Left kidney (tissue), 8 donors: ENCODE results near the gene TNFAIP8. TPM values are rescaled to one million over a fixed set of nuclear protein-coding genes. Genes with fewer than 3 reads are reported as not detected.
A peak's percentile ranks its signal among the peaks of the same experiment; 100 is the strongest.

Source experiments
- DNase-seq: peaks from one replicate; pipeline ENCODE4 v3.0.0-alpha.2; 2013
- long read RNA-seq, 8 donors: transcript quantifications; one replicate each; lab custom pipeline, GENCODE V29; 2026
- polyA plus RNA-seq: library from polyadenylated mRNA; unstranded; fragments of 120-200 nt; gene quantifications from one replicate; pipeline ENCODE4 v1.2.1, GENCODE V29; 2013; ENCODE audit not compliant: insufficient read length

The TNFAIP8 gene
- polyA plus RNA-seq = 25.5 TPM
- long read RNA-seq, donor 1, full-length matches to known transcripts = 10 of 24 reads
- long read RNA-seq, donor 1, partial matches to known transcripts = 14 of 24 reads
- long read RNA-seq, donor 1, other reads (novel, unspliced or antisense) = 0 of 24 reads
- long read RNA-seq, donor 2, full-length matches to known transcripts = 15 of 15 reads
- long read RNA-seq, donor 2, partial matches to known transcripts = 0 of 15 reads
- long read RNA-seq, donor 2, other reads (novel, unspliced or antisense) = 0 of 15 reads
- long read RNA-seq, donor 3, full-length matches to known transcripts = 6 of 17 reads
- long read RNA-seq, donor 3, partial matches to known transcripts = 11 of 17 reads
- long read RNA-seq, donor 3, other reads (novel, unspliced or antisense) = 0 of 17 reads
- long read RNA-seq, donor 4 = 0 reads
- long read RNA-seq, donor 5, full-length matches to known transcripts = 14 of 27 reads
- long read RNA-seq, donor 5, partial matches to known transcripts = 13 of 27 reads
- long read RNA-seq, donor 5, other reads (novel, unspliced or antisense) = 0 of 27 reads
- long read RNA-seq, donor 6, full-length matches to known transcripts = 9 of 9 reads
- long read RNA-seq, donor 6, partial matches to known transcripts = 0 of 9 reads
- long read RNA-seq, donor 6, other reads (novel, unspliced or antisense) = 0 of 9 reads
- long read RNA-seq, donor 7, full-length matches to known transcripts = 22 of 35 reads
- long read RNA-seq, donor 7, partial matches to known transcripts = 13 of 35 reads
- long read RNA-seq, donor 7, other reads (novel, unspliced or antisense) = 0 of 35 reads
- long read RNA-seq, donor 8, full-length matches to known transcripts = 7 of 7 reads
- long read RNA-seq, donor 8, partial matches to known transcripts = 0 of 7 reads
- long read RNA-seq, donor 8, other reads (novel, unspliced or antisense) = 0 of 7 reads

DNA sequence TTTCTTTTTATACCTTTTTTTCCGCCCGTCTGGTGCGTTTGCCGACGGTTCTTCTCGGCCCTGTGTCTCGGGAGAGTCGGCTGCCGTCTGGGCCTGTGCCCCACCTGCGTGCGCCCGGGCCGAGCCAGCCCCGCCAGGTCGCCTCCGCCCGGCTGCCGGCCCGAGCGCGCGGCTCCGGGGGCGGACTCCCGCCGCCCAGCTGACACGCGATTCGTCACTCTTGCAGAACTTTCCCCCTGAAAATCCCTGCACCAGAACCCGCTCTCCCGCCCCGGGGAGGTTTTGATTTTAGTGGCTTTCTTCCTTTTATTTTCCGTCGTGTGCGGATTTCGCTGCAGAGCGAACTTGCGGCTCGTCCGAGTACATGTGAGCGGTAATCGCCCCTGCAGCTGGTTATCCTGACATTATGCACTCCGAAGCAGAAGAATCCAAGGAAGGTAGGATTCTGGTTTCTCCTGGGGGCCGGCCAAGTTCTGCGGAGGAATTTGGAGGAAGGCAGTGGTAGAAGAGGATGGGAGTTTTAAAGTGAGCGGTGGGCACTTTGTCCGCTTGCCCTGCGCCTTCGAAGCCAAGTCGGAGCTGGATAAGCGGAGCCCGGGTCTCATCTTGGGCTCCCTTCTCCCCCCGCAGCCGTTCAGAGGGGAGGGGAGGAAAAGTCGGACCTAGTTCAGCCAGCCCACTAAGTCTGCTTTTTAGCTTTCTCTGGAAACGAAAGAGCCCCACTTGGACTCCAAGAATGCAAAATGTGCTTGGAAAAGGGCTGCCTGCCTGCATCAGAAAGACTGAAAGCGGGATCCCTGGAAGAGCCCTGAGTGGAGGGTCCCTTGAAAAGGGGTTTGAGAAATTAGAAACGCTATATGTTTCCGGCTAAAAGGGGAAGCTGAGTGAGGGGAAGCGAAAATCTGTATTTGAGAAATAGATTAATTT, at the start of gene TNFAIP8:
Gene TNFAIP8, plus strand, starts transcription at position 335 of the 927 bp plus-strand sequence. Its CDS starts 72 bp downstream, at position 407.
- peak; percentile 69 for DNase-seq

DNA sequence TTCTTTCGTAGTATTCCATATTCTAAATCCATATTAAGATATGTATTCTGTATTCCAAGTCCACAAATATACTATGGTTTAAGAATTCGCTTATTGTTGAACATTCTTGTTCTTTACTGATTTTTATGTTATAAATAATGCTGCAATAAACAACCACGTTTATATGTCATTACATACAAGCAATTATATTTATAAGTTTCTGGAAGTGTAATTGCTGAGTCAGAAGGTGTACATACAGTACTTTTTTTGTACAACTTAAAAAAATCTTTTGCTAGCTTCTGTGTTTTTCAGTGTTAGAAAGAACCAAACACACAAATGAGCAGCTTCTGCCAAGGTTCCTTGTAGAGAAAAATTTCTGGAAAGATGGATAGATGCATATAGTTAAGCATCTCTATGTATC, 48.6 kb upstream of the TNFAIP8 start:
- no peak for DNase-seq

DNA sequence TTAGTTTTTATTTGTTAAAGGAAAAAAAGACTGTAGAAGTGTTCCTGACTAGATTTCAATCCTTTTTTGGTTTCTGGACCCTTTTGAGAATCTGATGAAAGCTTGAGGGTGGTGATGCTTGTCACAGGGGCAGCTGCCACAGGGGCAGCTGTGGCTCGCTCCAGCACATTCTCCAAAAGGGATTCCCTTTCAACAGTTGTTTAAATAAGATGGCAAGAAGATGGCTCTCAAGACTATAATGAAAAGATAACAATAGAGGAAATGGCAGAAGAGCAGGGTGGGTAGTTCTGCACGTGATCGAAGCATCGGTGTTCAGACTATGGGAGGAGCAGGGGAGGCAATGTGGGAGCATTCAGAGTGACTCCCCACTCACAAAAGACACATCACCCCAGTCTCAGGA, 46.5 kb upstream of the TNFAIP8 start:
- DNase-seq = no peak

DNA sequence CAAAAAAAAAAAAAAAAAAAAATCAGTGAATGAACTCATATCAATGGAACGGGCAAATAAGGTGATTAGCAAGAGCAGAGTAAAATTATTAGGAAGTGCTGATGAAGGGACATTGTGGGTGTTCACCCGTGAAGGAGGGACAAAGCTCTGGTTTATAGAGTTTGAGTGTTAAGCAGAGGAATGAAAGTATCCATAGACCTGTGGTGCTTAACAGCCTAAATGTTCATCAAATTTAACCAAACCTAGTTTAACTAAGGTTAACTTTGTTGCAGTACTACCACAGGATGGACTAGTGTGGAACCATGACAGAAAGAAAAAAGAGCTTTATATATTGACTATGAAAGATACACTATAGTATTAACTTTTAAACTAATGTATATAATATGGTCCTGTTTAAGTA, 44.1 kb upstream of the TNFAIP8 start:
- DNase-seq = no peak

DNA sequence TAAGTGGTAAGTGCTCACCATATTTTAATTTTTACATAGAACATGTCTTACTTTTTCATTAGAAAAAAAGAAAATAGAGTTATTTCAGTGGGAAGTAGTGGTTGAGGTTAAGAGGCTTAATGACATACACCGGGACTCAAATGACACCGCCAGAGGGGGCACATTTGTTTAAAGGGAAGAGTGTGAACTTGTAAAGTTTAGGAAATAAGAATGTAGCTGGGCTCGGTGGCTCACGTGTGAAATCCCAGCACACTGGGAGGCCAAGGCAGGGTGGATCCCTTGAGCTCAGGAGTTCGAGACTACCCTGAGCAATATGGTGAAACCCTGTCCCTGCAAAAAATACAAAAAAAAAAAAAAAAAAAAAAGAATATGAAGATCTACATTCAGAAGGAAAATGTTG, 43.4 kb upstream of the TNFAIP8 start:
- DNase-seq = no peak

DNA sequence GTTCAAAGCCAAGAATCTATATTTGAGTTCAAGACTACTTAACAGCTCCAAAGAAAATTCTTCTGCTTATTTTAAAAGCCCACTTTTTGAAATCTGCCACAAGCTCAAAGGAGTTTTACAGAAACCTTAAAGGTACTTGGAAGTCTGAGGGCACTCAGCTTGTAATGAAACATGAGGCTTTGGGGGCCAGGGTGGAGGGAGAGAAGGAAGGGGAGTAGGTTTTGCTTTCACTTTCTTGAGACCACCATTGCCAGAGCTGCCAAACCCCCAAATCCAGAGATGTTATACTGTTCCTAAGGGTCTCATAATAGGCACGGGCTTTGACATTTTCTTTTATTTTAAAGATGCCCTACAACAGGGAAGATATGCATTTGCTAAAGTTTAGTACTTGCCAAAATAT, 42.6 kb upstream of the TNFAIP8 start:
- DNase-seq = no peak

DNA sequence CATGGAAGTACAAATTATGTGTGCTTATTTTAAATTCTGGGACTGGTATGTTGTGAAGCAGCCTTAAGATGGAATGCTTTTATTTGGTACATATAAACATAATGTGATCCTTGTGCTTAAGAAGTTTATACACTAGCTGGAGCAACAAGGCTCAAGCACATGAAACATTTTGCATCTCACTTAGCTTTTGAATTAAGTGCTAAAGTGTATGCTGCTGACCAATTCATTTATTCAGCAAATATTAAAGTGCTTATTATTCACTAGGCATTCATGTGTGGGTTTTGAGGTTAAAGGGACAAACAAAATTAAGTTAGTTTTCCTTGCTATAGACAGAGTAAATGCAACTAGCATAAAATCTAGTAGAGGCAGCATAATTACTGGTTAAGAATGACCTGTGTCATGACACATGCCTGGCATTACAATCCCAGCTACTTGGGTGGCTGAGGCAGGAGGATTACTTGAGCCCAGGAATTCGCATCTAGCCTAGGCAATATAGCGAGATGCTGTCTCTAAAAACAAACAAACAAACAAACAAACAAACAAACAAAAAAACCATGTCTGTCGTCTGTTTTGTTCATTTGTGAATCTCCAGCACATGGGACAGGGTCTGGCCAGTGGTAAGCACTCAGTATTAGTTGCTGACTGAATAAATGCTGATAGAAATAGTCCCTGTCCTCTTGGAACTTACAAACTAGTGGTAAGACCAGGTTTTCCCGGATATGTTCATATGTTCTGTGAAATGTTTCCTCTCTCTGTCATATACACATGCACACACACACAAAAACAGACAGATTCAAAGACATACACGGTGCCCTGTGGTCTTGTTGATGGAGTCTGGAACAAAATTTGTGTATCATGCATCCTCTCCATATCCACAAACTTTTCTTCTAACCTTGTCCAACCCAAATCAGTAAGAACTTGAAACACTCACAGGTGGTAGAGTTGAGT, 41.9 kb upstream of the TNFAIP8 start:
- no peak for DNase-seq

DNA sequence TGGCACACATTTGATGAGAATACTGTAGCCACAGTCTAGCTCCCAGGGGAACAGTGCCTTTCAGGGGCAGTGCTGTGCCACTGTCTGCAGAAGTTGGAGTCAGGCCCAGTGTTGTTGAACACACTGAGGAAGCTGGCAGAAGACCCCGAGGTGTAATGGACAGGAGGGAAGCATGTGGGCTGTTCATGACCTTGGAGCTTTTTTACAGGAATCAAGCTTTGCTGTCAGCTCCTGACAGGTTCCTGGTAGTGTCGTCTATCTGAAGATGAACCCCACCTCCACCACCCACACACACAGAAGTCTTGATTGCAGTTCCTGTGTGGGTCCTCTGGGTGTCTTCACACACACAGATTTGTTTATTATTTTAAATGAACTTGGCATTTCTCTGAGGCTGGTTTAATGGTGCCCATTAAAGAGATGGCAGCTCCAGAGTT, 40.3 kb upstream of the TNFAIP8 start:
- DNase-seq = no peak

DNA sequence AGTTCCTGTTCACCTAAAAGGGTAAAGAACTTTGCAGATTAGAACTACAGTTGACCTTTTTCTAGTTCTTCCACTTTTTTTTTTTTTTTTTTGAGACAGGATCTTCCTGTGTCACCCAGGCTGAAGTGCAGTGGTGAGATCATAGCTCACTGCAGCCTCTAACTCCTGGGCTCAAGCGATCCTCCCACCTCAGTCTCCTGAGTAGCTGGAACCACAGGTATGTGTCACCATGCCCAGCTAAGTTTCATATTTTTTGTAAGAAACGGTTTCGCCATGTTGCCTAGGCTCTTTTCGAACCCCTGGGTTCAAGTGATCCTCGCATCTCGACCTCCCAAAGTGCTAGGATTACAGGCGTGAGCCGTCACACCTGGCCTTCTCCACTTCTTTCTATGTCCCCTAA, 39.7 kb upstream of the TNFAIP8 start:
- no peak for DNase-seq

DNA sequence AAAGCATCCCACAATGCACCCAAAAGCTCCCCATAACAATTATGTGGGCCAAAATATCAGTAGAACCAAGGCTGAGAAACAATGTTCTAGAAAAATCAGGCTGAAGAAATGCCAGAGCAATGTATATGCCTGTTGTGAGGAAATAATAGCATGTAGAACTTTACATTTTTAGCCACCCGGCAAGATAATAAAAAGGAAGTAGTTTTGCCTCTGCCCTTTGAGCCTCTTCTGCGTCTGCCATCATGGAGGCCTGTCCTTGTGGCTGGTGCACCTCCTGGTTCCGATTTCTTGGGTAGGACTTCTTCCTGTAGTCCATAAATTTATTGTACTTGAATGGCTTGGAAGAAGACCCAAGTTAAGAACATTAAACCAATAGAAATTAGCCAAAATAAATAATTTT, 38.9 kb upstream of the TNFAIP8 start:
- no peak for DNase-seq

DNA sequence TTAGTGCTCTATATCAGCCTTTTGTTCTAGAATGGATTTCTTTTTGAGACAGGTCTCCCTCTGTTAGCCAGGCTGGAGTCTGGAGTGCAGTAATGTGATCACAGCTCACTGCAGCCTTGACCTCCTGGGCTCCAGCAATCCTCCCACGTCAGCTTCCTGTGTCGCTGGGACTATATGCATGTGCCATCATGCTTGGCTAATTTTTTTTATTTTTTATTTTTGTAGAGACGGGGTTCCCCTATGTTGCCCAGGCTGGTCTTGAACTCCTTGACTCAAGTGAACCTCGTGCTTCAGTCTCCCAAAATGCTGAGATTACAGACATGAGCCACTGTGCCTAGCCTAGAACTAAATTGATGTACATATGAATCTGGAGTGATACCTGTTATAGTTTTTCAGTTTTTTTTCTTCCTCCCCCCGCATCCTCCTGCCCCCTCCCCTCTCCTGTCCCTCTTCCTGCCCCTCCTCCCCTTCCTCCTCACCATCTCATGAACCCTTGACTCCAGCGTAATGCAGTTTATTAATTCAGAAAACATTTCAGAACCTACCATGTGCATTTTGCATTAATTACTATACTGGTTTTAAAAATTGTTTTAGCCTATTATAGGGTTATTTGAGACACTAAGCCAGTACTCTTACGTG, 37.4 kb upstream of the TNFAIP8 start:
- DNase-seq = no peak

DNA sequence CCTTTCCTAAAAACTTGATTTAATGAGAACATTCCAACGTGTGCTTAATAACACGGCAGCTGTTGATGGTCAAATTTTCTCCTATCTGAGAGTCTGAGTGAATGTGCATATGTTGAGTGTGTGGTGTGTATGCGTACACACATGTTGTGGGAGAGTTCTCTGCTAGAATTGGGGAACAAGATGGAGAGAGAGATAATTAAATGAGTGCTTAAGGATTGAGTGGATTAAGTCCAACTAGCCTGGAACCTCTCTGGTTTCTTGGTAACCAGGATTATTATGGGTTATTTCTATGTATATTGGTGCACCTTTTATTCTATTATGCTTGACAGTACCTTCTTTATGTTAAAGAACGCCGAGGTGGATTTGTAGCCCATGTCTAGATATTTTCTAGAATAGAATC, 36.4 kb upstream of the TNFAIP8 start:
- DNase-seq = no peak

DNA sequence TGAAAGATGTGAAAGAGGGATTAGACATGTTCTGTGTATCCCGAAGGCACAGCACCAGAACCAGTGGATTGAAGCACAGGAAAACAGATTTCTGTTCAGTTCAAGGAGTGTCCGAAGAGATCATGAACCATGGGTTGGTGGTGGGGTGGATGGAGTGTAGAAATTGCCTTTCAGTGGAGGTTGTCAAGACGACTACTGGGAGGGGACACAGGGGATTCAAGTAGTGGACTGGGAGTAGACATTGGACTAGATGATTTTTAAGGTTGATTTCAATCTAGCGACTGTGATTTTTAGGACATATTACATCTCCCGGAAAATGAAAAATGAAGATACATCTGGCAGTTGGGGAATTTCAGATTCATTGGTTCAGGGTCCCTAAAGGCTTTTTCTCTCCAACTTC, 35.9 kb upstream of the TNFAIP8 start:
- DNase-seq = no peak

DNA sequence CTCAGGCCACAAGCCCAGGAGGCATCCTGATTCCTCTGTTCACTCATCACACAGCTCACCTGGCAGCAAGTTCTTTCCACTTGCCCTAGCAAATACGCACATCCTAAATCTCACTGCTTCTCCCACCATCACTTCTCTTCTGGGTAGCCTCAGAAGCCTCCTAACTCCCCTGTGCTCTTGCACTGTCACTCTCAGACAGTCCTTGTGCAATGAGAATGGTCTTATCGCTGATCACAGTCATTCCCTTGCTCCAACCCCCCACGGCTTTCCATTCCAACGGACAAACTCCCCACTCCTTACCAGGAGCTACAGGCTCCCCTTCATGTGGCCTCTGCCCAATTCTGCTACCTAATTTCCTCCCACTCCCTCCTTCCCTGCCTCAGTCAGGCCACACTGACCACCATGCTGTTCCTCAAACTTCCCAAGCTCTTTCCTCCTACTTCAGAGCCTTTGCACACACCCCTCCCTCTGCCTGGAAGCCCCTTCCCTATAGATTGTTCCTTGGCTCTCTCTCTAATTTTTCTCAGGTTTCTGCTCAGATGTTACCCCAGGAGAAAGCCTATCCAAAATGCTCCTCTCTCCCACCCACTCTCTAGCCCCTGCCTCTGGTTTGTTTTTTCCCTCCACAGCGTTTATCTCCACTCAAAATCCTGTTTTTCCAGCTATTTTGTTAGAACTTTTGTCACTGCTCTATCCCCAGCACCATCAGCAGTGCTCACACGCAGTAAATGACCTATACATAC, 34.1 kb upstream of the TNFAIP8 start:
- no peak for DNase-seq

DNA sequence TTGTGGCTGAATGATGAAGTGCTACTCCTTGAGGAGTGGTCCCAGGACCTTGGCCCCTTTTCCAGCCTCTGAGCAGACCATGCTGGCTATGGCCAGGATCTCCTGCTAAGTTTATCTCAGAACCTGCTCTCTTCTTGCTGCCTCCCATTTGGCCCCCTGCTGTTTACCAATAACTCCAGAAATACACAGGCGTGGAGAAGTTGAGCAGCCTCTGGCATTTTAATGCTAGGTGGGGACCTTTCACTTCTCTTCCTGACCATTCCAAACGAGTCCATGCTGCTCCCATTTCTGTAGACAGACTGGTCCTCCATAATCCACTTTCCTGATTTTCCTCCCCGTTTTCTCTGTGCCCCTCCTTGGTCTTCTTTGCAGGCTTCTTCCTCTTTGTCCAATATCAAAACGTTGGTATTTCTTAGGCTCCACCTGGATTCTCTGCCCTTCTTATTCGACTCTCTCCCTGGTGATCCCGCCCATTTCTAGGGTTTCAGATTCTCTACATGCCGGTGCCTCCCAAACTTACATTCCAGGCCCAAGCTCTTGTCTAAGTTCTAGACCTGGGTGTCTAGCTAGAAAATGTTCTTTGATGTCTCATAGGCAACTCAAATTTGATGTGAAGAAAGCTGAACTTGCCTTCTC, 33.4 kb upstream of the TNFAIP8 start:
- DNase-seq = no peak

DNA sequence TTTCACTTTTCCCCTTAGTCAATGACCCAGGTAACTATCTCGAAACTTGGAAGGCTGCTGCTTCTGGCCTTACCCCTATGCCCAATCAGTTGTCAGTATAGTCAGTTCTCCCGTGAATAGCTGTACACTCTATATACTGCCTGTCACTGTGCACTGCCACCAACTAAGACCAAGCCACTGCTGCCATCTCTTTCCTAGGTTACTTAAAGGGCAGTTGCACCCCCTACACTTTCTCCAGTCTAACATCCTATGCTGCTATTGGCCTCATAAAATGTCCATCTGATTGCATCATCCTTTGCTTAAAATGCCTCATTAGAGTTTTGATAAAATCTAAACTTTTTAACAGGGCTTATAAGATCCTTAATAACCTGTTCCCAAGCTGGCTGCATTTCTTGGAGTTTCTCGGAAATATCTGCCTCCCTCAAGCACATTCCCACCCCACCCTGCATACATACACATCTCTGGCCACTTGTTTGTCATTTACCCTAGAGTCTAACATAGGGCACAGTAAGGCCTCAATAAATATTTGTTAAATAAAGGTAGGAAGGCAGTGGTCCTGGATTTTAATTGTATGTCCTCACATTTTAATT, 32.8 kb upstream of the TNFAIP8 start:
- no peak for DNase-seq

DNA sequence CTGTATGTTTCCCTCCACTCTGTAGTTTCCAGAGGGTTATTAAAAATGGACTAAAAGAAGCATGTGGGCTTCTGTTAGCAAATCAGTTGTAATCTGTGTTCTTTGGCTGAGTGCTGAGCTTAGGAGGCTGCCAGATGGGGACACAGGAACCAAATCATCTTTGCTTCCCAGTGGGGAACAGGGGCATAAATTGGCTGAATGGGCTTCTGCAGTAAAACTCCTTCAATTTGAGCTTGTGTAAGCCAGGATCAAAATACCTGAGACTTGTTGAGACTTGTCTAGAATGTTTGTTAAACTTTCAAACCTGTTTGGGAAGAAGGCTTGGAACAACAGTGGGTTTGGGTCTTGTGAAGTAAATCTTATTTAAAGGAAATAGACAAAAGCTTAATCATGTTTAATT, 32.2 kb upstream of the TNFAIP8 start:
- no peak for DNase-seq

DNA sequence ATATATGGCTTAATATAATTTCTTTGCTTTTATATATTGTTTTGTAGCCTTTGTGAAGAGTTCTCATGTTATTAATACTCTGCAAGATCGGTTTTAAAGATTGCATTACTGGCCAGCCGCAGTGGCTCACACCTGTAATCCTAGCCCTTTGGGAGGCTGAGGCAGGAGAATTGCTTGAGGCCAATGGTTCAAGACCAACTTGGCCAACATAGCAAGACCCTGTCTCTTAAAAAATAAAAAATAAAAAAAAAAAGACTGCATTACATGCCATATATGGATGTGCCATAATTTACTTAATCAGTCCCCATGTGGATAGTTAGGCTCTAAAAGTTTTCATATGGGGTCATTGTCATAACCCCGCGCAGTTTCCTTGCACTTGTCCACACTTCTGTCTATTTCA, 31.0 kb upstream of the TNFAIP8 start:
- no peak for DNase-seq

DNA sequence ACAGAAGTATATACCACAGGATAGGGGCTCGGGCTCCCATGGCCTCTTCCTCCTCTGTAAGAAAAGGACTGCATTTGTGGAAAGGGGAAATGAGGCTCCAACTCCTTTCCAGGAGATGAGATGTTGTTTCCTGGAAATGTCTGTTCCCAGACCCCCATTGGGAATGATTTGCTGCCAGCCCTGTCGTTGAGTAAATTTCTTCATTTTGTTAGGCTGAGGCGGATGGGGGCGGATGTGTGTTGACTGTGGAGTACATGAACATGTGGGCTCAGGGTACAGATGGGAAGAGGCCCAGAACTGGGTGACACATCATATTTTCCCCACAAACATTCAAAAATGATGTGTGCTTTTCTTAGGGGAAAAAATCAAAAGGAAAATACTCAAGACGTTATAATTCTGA, 28.8 kb upstream of the TNFAIP8 start:
- DNase-seq = no peak
